Stimulated activated CD4-positive, alpha-beta T cell treated with anti-CD3 and anti-CD28 coated beads, Interleukin-1b, Interleukin-23, amount 100 ng/mL, for 24 hours (primary cell): ENCODE measurements around the gene DNAH7.
"Not testable (repeated sequence)": the region's sequence is repeated elsewhere in the genome, so short reads cannot be mapped to it uniquely, and the experiment has no call there.

Source experiments
- DNase-seq, 4 experiments: peaks; one replicate each; pipeline ENCODE4 v3.0.0-alpha.2; 2020; ENCODE audit warnings: low read depth in 4 of 4, low spot score in 1 of 4

Gene DNAH7

GRCh38 chr2:195732574-195732973 lies 336.1 kb downstream of the DNAH7 start:
- DNase-seq = no peak

- no peak for DNase-seq
Measured at GRCh38 chr2:195730912-195731311, 337.7 kb downstream of the DNAH7 start.

- DNase-seq = no peak
Measured at GRCh38 chr2:195727106-195727505, 341.5 kb downstream of the DNAH7 start.

GRCh38 chr2:195722075-195722474 lies 346.6 kb downstream of the DNAH7 start:
- DNase-seq = no peak

- DNase-seq = no peak
Measured at GRCh38 chr2:195721042-195721441, 347.6 kb downstream of the DNAH7 start.

GRCh38 chr2:195716466-195716865 lies 352.2 kb downstream of the DNAH7 start:
- no peak for DNase-seq

GRCh38 chr2:195711478-195711877 lies 357.2 kb downstream of the DNAH7 start:
- DNase-seq = no peak

- DNase-seq = no peak
Measured at GRCh38 chr2:195709901-195710806, 358.5 kb downstream of the DNAH7 start.

- DNase-seq = no peak
Measured at GRCh38 chr2:195706161-195706900, 362.3 kb downstream of the DNAH7 start.

- DNase-seq = no peak
Measured at GRCh38 chr2:195700480-195700879, 368.2 kb downstream of the DNAH7 start.

- DNase-seq = no peak
Measured at GRCh38 chr2:195697681-195698220, 370.9 kb downstream of the DNAH7 start.

GRCh38 chr2:195696012-195696411 lies 372.6 kb downstream of the DNAH7 start:
- no peak for DNase-seq

- no peak for DNase-seq
Measured at GRCh38 chr2:195695002-195695631, 373.5 kb downstream of the DNAH7 start.

GRCh38 chr2:195694553-195694952 lies 374.1 kb downstream of the DNAH7 start:
- DNase-seq = no peak

- DNase-seq = not testable (repeated sequence)
Measured at GRCh38 chr2:195692531-195692930, 376.1 kb downstream of the DNAH7 start.
